GM12872 (cell line): Measurements from ENCODE around the gene CAPZA3.

ENCODE experiments used
- TF ChIP-seq, protein P1 (sequence below): IDR thresholded peaks from 3 replicates; pipeline ENCODE4 v1.5.1; 2011; ENCODE audit warnings: low read depth, mild to moderate bottlenecking, low read length, moderate library complexity; ENCODE audit not compliant: insufficient read depth

The CAPZA3 gene

DNA sequence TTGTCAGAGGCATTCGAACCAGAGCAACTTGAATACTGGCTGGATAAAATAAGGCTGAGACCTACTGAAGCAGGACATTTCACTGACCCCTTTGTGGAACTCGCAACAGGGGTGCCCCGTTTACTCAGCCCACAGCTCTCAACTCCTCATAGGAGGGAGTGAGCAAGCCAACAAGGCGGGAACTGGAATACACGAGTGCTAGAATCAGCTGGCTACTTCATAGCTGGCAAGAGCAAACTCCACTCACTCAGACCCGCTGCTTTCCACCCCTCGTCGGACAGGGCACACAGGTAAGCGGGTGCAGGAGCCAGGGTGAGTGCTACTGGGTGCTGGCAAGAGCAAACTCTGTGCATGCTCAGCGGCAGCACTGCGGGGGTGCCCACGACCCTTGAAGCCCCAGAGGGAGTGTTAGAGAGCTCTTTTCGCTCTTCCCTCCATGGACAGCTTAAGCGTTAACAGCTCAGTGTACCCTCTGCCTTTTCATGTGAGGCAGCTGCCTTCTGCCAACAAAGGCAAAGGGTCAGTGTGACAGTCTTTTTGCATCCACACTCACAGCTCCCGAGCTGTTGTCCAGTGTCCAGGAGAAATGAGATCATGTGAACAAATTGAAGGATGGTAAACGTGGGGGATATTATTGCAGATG lies 15.7 kb downstream of the CAPZA3 start:
- TF ChIP-seq, protein P1, sequence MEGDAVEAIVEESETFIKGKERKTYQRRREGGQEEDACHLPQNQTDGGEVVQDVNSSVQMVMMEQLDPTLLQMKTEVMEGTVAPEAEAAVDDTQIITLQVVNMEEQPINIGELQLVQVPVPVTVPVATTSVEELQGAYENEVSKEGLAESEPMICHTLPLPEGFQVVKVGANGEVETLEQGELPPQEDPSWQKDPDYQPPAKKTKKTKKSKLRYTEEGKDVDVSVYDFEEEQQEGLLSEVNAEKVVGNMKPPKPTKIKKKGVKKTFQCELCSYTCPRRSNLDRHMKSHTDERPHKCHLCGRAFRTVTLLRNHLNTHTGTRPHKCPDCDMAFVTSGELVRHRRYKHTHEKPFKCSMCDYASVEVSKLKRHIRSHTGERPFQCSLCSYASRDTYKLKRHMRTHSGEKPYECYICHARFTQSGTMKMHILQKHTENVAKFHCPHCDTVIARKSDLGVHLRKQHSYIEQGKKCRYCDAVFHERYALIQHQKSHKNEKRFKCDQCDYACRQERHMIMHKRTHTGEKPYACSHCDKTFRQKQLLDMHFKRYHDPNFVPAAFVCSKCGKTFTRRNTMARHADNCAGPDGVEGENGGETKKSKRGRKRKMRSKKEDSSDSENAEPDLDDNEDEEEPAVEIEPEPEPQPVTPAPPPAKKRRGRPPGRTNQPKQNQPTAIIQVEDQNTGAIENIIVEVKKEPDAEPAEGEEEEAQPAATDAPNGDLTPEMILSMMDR: no peak

DNA sequence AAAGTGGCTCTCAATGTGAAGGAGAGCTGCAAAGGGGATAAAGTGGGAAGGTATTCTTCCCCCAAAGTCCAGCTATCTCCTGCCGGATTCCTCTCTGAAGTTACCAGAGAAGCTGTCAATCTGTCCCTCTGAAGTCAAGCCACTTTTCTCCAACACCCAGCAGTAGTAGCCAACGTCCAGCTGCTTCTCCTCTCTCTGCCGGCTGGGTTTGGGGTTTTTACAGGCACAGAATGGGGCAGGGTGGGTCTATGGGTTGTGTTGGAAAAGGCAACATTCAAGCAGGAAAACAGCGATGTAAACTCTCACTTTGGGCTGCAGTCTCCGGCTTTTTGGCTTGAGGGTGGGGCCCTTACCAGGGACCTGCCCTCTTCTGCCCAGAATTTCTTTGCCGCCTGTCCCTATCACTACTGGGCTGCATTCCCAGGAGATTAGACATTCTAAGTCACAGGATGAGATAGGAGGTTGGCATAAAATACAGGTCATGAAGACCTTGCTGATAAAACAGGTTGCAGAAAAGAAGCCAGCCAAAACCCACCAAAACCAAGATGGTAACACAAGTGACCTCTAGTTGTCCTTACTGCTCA lies 16.3 kb downstream of the CAPZA3 start:
- TF ChIP-seq, protein P1: no peak

DNA sequence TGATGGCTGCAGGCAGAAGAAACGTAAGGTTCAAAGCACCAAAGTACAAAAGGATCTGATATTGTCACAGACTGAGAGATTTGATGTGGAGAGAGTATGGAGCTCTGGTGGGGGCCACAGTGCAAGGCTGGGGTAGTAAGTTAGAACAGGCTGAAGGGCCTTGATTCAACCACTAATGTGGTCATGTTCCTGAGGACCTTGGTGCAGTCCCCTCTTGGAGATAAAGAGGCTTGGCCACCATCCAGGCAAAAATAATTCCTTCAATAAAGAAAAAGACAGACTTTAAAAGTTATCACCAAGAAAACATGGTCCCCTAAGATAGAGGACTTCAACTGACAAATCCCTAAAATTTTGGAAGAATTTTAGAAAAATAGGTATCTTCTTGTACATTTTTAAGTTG lies 17.4 kb downstream of the CAPZA3 start:
- TF ChIP-seq, protein P1: no peak

DNA sequence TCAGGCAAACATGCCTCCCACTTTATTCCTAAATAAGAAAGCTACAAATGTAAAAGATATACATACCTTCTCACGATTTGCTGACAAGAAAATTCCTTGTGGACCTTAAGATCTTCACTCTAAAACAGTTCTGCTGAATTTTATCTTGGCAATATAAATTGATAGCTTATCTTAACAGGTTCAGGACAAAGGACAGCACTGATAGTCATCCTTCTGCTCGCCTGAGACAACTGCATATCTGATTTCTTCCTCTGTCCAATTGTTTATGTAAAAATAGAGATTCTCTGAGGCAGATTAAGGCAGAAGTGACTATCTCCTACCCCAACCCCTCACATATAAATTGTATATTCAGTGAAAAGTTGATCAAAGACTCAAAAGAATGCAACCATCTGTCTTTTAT lies 44.9 kb downstream of the CAPZA3 start:
- TF ChIP-seq, protein P1: no peak
